Right lobe of liver (tissue), 4 donors: ENCODE data around the gene CDC42EP5.

Experiments
- CTCF ChIP-seq, 4 donors: fragments of 200-600 bp in 3 of 4; fragments of 450-650 bp in 1 of 4; IDR thresholded peaks; one replicate each; pipeline versions ENCODE4 v1.5.1 to v1.8.0; 2016 to 2022; ENCODE audit warnings: antibody characterized with exemption in 4 of 4, mild to moderate bottlenecking in 2 of 4
- POLR2A ChIP-seq: fragments of 450-650 bp; IDR thresholded peaks from one replicate; pipeline ENCODE4 v1.6.1; 2017; ENCODE audit warnings: antibody characterized with exemption, mild to moderate bottlenecking
- donor health status: DM: no; HTN: no; CAD: no.
- donor health status: DM: no; HTN: no; CAD: no.
- donor health status: DM: no; HTN: yes; CAD: no.

- TF ChIP-seq CTCF (IDR thresholded peaks at IDR 0.05) (no peak), POLR2A (no peak)
These were observed 21.1 kb downstream of the CDC42EP5 start for GRCh38 chr19:54451997-54452396.
